HG02571 (cell line): ENCODE measurements around the gene MOB1B.
"Not testable (repeated sequence)": the region's sequence is repeated elsewhere in the genome, so short reads cannot be mapped to it uniquely, and the experiment has no call there.

Source experiments
- ATAC-seq: cut with Tn5 transposase; IDR thresholded peaks from one replicate; pipeline ENCODE4 v1.9.1; 2021; ENCODE audit warnings: mild to moderate bottlenecking, moderate library complexity; ENCODE audit not compliant: unreplicated experiment

Gene MOB1B

DNA sequence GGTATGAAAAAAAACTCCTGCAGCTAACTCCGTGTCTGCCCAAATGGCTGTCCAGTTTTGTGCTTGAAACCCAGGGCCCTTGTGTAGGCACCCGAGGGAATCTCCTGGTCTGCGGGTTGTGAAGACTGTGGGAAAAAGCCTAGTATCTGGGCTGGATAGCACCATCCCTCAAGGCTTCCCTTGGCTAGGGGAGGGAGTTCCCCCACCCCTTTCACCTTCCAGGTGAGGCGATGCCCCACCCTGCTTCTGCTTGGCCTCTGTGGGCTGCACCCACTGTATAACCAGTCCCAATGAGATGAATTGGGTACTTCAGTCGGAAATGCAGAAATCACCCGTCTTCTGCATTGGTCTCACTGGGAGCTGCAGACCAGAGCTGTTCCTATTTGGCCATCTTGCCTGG, 102.9 kb downstream of the MOB1B start:
- ATAC-seq: not testable (repeated sequence)

GRCh38 chr4:71006203-71006907, 104.2 kb downstream of the MOB1B start:
- peak; percentile 79 for ATAC-seq

- no peak for ATAC-seq
Measured at GRCh38 chr4:71008196-71008595, 106.0 kb downstream of the MOB1B start.

DNA sequence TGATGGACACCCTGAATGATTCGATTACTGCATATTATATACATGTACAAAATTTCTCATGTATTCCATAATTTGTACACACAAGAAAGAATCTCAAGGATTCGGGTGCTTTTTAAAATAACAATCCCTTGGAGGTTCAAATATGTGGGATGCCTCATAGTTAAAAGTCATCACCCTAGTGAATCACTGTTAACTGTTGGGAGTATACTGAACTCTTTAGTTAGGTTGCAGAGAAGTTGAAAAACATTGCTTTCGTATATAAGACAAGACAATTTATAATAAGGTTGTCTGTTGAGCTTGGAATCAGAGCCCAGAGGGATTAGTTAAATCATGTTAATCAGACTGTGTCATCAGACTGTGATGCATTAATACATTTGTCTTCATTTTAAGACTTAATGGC, 106.9 kb downstream of the MOB1B start:
- ATAC-seq: no peak

- peak; percentile 46 for ATAC-seq
Measured at GRCh38 chr4:71009890-71010588, 107.9 kb downstream of the MOB1B start.

DNA sequence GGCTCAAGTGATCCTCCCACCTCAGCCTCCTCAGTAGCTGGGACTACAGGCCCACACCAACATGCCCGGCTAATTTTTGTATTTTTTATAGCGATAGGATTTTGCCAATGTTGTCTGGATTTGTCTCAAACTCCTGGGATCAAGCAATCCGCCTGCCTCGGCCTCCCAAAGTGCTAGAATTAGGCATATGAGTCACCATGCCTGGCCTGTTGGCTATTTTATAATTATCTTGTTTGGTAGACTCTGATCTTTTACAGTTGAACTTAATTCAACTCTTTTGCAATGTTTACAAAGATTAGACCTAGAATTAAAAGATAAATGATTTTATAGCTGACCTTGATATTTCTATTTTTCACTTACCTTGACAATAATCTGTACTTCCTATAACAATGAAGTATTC, 109.3 kb downstream of the MOB1B start:
- ATAC-seq: no peak

GRCh38 chr4:71017391-71017790, 115.2 kb downstream of the MOB1B start:
- ATAC-seq: not testable (repeated sequence)

DNA sequence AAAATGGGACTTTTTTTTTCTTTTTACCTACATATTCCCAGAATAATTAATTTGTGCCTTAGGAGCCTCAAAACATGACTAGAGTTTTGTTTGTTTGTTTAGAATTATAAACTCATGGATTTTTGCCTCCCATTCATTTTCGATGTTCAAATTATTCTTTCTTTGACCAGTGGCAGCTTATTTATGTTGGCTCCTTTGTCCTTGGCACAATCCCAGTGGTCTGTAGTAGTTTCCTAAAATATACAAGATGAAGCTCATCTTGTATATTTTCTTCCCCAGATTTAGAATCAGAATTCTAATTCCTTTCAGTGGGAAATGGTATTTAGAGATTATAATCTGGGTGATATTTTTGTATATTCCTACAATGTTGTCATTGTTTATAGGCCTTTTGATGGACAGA, 118.4 kb downstream of the MOB1B start:
- no peak for ATAC-seq

- no peak for ATAC-seq
Measured at GRCh38 chr4:71025654-71026053, 123.5 kb downstream of the MOB1B start.

GRCh38 chr4:71026086-71026485, 123.9 kb downstream of the MOB1B start:
- no peak for ATAC-seq

- no peak for ATAC-seq
Measured at GRCh38 chr4:71027611-71028010, 125.4 kb downstream of the MOB1B start.

- ATAC-seq: no peak
Measured at GRCh38 chr4:71029504-71029903, 127.3 kb downstream of the MOB1B start.

- not testable (repeated sequence) for ATAC-seq
Measured at GRCh38 chr4:71032106-71032505, 129.9 kb downstream of the MOB1B start.
